HL-60 (cell line): ENCODE results near the gene MAP1B.

ENCODE experiments used
- TF ChIP-seq, protein P1 (sequence below): IDR thresholded peaks from one replicate; pipeline ENCODE4 v1.5.1; 2011; ENCODE audit warnings: low read length, control low read depth, inconsistent platforms; ENCODE audit not compliant: insufficient read depth
- TF ChIP-seq, protein P2 (sequence below): IDR thresholded peaks from 2 replicates; pipeline ENCODE4 v1.6.1; 2012; ENCODE audit warnings: low read depth; ENCODE audit not compliant: insufficient replicate concordance

- TF ChIP-seq, protein P1, sequence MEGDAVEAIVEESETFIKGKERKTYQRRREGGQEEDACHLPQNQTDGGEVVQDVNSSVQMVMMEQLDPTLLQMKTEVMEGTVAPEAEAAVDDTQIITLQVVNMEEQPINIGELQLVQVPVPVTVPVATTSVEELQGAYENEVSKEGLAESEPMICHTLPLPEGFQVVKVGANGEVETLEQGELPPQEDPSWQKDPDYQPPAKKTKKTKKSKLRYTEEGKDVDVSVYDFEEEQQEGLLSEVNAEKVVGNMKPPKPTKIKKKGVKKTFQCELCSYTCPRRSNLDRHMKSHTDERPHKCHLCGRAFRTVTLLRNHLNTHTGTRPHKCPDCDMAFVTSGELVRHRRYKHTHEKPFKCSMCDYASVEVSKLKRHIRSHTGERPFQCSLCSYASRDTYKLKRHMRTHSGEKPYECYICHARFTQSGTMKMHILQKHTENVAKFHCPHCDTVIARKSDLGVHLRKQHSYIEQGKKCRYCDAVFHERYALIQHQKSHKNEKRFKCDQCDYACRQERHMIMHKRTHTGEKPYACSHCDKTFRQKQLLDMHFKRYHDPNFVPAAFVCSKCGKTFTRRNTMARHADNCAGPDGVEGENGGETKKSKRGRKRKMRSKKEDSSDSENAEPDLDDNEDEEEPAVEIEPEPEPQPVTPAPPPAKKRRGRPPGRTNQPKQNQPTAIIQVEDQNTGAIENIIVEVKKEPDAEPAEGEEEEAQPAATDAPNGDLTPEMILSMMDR: no peak
- TF ChIP-seq, protein P2, sequence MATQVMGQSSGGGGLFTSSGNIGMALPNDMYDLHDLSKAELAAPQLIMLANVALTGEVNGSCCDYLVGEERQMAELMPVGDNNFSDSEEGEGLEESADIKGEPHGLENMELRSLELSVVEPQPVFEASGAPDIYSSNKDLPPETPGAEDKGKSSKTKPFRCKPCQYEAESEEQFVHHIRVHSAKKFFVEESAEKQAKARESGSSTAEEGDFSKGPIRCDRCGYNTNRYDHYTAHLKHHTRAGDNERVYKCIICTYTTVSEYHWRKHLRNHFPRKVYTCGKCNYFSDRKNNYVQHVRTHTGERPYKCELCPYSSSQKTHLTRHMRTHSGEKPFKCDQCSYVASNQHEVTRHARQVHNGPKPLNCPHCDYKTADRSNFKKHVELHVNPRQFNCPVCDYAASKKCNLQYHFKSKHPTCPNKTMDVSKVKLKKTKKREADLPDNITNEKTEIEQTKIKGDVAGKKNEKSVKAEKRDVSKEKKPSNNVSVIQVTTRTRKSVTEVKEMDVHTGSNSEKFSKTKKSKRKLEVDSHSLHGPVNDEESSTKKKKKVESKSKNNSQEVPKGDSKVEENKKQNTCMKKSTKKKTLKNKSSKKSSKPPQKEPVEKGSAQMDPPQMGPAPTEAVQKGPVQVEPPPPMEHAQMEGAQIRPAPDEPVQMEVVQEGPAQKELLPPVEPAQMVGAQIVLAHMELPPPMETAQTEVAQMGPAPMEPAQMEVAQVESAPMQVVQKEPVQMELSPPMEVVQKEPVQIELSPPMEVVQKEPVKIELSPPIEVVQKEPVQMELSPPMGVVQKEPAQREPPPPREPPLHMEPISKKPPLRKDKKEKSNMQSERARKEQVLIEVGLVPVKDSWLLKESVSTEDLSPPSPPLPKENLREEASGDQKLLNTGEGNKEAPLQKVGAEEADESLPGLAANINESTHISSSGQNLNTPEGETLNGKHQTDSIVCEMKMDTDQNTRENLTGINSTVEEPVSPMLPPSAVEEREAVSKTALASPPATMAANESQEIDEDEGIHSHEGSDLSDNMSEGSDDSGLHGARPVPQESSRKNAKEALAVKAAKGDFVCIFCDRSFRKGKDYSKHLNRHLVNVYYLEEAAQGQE: no peak
Measured at GRCh38 chr5:72252574-72253155, 145.4 kb downstream of the MAP1B start.
